Fibroblast of villous mesenchyme (primary cell): ENCODE results near the gene METTL6. TPM values are rescaled to one million over a fixed set of nuclear protein-coding genes. Genes with fewer than 3 reads are reported as not detected.
"Not testable (repeated sequence)": the region's sequence is repeated elsewhere in the genome, so short reads cannot be mapped to it uniquely, and the experiment has no call there.

Source experiments
- DNase-seq: peaks from one replicate; pipeline ENCODE4 v3.0.0-alpha.2; 2010; ENCODE audit warnings: low read depth
- H3K4me3 ChIP-seq: 2 replicates; pipeline ENCODE4 v1.5.1; 2011; ENCODE audit warnings: low read depth, mild to moderate bottlenecking, low read length
- total RNA-seq: library from RNA; depleted of rRNA; stranded (reverse); fragments of >200 nt; gene quantifications from 2 replicates; pipeline ENCODE4 v1.2.3, GENCODE V29; 2012
- TF ChIP-seq, protein P1 (sequence below): IDR thresholded peaks from 2 replicates; pipeline ENCODE4 v1.5.1; 2012; ENCODE audit warnings: low read depth, mild to moderate bottlenecking, low read length; ENCODE audit not compliant: insufficient read depth

METTL6 gene
- total RNA-seq, 1 donor, result 46.2 TPM

DNA sequence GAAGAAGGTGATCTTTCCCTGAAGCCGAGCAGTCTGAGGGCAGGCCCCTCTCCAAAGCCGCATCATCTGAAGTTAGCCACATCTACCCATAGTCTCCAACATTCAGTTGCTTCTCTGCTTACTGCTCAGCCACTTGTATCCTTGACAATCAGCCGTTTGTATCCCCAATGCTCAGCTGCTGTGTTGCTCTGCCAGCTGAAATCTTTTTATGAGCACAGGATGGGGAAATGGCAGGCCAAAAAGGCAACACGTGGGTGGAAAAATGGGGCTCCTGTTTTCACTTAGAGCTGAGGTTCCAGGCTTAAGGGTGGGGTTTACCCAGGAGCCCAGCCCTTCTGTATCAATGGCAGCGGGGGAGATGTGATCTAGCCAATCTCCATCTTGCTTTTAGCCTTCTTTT is 36.3 kb downstream of the METTL6 start:
- TF ChIP-seq, protein P1, sequence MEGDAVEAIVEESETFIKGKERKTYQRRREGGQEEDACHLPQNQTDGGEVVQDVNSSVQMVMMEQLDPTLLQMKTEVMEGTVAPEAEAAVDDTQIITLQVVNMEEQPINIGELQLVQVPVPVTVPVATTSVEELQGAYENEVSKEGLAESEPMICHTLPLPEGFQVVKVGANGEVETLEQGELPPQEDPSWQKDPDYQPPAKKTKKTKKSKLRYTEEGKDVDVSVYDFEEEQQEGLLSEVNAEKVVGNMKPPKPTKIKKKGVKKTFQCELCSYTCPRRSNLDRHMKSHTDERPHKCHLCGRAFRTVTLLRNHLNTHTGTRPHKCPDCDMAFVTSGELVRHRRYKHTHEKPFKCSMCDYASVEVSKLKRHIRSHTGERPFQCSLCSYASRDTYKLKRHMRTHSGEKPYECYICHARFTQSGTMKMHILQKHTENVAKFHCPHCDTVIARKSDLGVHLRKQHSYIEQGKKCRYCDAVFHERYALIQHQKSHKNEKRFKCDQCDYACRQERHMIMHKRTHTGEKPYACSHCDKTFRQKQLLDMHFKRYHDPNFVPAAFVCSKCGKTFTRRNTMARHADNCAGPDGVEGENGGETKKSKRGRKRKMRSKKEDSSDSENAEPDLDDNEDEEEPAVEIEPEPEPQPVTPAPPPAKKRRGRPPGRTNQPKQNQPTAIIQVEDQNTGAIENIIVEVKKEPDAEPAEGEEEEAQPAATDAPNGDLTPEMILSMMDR, result no peak
- H3K4me3 ChIP-seq, result no peak overlapping the region
- no peak for DNase-seq

DNA sequence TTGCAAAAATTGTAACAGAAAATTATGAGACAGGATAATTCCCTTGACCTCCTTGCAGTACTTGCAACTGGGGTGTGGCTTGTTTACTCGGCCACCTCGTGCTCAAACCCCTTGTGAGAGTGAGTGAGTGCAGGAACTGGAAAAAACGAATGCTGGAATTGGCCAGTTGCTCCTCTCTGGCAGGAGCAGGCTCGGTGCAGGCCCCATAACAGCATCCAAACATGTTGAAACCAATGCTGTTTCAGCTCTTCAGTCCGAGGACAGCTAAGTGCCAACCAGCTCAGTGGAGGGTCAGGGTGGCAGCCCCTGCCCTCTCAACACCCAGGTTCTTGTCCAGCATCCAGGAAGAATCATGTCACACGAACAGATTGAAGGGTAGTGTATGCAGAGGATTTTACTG is 36.9 kb downstream of the METTL6 start:
- TF ChIP-seq, protein P1, result no peak
- H3K4me3 ChIP-seq, result no peak overlapping the region
- no peak for DNase-seq

DNA sequence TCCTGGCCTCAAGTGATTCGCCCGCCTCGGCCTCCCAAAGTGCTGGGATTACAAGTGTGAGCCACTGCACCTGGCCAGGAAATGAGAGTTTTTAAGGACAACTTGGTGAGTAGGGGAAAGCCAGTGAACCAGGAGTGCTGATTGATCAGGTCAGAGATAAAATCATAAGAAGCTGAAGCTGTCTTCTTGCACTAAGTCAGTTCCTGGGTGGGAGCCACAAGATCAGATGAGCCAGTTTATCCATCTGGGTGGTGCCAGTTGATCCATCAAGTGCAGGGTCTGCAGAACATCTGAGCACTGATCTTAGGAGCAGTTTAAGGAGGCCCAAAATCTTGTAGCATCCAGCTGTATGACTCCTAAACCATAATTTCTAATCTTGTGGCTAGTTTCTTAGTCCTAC is 39.0 kb downstream of the METTL6 start:
- not testable (repeated sequence) for H3K4me3 ChIP-seq, DNase-seq

DNA sequence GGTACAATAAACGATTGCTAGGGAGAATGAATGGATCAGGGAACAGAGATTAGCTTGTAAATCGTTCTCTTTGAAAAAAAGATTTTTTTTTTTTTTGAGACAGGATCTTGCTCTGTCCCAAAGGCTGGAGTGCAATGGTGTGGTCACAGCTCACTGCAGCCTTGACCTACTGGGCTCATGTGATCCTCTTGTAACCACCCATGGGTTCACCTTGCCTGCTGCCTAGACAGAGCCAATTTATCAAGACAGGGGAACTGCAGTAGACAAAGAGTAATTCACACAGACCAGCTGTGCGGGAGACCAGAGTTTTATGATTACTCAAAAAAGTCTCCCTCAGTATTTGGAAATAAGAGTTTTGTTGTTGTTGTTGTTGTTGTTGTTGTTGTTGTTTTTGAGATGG is 39.6 kb downstream of the METTL6 start:
- DNase-seq, result no peak
- TF ChIP-seq, protein P1, result no peak
- no peak overlapping the region for H3K4me3 ChIP-seq

DNA sequence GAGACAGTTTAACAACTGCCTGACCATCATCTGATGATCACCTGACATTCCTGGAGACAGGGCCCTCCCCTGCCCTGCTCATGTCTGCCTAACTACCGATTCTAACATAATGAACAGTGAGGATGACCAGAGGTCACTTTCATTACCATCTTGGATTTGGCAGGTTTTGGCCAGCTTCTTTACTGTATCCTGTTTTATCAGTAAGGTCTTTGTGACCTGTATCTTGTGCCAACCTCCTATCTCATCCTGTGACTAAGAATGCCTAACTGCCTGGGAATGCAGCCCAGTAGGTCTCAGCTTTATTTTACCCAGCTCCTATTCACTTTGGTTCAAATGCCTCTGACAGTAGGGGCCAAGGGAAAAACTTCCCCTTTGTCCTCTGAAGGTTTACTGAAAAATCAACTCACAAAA is 40.2 kb downstream of the METTL6 start:
- TF ChIP-seq, protein P1, result no peak
- DNase-seq, result no peak

DNA sequence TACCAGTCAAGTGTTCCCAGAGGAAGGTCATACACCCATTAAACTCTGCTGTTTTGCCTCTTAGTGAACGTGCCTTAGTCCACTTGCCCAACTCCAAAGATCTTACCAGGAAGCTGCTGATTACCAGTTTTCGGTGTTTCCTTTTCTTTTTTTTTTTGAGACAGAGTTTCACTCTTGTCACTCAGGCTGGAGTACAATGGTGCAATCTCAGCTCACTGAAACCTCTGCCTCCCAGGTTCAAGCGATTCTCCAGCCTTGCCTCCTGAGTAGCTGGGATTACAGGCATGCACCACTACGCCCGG is 40.7 kb downstream of the METTL6 start:
- H3K4me3 ChIP-seq, DNase-seq: not testable (repeated sequence)

More for the DNA sequence above, 40.2 kb downstream of the METTL6 start:
- H3K4me3 ChIP-seq, result no peak overlapping the region

DNA sequence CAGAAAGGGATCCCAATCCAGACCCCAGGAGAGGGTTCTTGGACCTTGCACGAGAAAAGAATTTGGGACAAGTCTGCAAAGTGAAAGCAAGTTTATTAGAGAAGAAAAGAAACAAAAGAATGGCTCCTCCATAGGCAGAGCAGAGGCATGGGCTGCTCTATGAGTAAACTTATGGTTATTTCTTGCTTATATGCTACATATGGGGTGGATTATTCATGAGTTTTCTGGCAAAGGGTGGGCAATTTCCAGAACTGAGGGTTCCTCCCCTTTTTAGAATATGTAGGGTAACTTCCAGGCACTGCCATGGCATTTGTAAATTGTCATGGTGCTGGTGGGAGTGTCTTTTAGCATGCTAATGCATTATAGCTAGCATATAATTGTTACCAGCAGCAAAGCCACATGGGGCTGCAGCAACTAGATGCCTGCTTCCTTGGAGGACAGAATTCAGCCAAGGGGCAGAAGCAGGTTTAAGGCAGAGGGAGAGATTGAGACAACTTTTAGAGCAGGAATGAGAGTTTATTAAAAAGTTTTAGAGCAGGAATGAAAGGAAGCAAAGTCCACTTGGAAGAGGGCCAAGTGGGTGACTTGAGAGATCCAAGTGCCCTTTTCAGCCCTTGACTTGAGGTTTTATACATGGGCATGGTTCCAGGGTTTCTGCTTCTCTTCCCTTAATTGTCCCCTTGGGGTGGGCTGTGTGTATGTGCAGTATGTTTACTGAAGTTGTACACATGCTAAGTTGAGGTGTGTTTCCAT is 41.3 kb downstream of the METTL6 start:
- no peak for DNase-seq
- H3K4me3 ChIP-seq, result no peak overlapping the region
- TF ChIP-seq, protein P1, result no peak

DNA sequence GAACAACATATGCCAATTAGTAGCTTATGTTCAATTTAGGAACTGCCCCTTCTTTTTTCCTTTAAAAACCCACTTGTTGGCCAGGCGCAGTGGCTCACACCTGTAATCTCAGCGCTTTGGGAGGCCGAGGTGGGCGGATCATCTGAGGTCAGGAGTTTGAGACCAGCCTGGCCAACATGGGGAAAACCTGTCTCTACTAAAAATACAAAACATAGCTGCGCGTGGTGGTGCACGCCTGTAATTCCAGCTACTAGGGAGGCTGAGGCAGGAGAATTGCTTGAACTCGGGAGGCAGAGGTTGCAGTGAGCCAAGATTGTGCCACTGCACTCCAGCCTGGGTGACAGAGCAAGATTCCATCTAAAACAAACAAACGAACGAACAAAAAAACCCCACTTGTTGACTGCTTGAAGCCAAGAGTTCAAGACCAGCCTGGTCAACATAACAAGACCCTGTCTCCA is 42.1 kb downstream of the METTL6 start:
- not testable (repeated sequence) for H3K4me3 ChIP-seq, DNase-seq
